GM06990 (cell line): ENCODE data around the gene HS3ST2.

ENCODE experiments used
- DNase-seq: peaks from one replicate; pipeline ENCODE4 v3.0.0-alpha.2; 2011; ENCODE audit not compliant: insufficient read length; ENCODE audit errors: extremely low read depth
- H3K27me3 ChIP-seq: replicated peaks from 2 replicates; pipeline ENCODE4 v1.6.0; 2011; ENCODE audit warnings: low read length; ENCODE audit not compliant: control insufficient read depth, insufficient read depth
- H3K36me3 ChIP-seq: 2 replicates; pipeline ENCODE4 v1.5.1; 2011; ENCODE audit warnings: low read length; ENCODE audit not compliant: control insufficient read depth, insufficient read depth
- H3K4me3 ChIP-seq: replicated peaks from 2 replicates; pipeline ENCODE4 v1.5.1; 2011; ENCODE audit warnings: low read depth, mild to moderate bottlenecking, control low read depth, low read length
- CTCF ChIP-seq: IDR thresholded peaks from 2 replicates; pipeline ENCODE4 v1.5.1; 2011; ENCODE audit warnings: low read length, control low read depth, mild to moderate bottlenecking, inconsistent platforms; ENCODE audit not compliant: insufficient read depth, poor library complexity, severe bottlenecking

Gene HS3ST2

GRCh38 chr16:22879466-22879865, 65.5 kb downstream of the HS3ST2 start:
- Histone ChIP-seq H3K36me3 (no peaks in the 10 kb centered on the region), H3K4me3 (no peak overlapping the region), H3K27me3 (peaks cover 2% of the 10 kb centered on the region)
- no peak for TF ChIP-seq CTCF
- no peak for DNase-seq

- no peak for TF ChIP-seq CTCF
- no peak for DNase-seq
- H3K36me3 ChIP-seq: no peaks in the 10 kb centered on the region
- no peak overlapping the region for H3K4me3 ChIP-seq
- peaks cover 2% of the 10 kb centered on the region for H3K27me3 ChIP-seq
Measured at GRCh38 chr16:22882981-22883380, 69.0 kb downstream of the HS3ST2 start.

GRCh38 chr16:22885951-22886350, 72.0 kb downstream of the HS3ST2 start:
- no peak for TF ChIP-seq CTCF

GRCh38 chr16:22886927-22887326, 73.0 kb downstream of the HS3ST2 start:
- no peak overlapping the region for H3K4me3 ChIP-seq
- TF ChIP-seq CTCF: no peak
- no peaks in the 10 kb centered on the region for H3K36me3 ChIP-seq

More at GRCh38 chr16:22885951-22886350, 72.0 kb downstream of the HS3ST2 start:
- DNase-seq: no peak
- peaks cover 2% of the 10 kb centered on the region for H3K27me3 ChIP-seq
- H3K36me3 ChIP-seq: no peaks in the 10 kb centered on the region
- H3K4me3 ChIP-seq: no peak overlapping the region

GRCh38 chr16:22887445-22887844, 73.5 kb downstream of the HS3ST2 start:
- DNase-seq: no peak
- TF ChIP-seq CTCF: no peak
- no peaks in the 10 kb centered on the region for H3K36me3 ChIP-seq
- no peaks in the 10 kb centered on the region; the same call in 1 of the 2 replicates for H3K27me3 ChIP-seq
- no peak overlapping the region for H3K4me3 ChIP-seq

More at GRCh38 chr16:22886927-22887326, 73.0 kb downstream of the HS3ST2 start:
- no peak for DNase-seq
- no peaks in the 10 kb centered on the region; the same call in 1 of the 2 replicates for H3K27me3 ChIP-seq

GRCh38 chr16:22888791-22889190, 74.8 kb downstream of the HS3ST2 start:
- no peak for DNase-seq
- H3K27me3 ChIP-seq: no peaks in the 10 kb centered on the region; the same call in 1 of the 2 replicates
- H3K36me3 ChIP-seq: no peaks in the 10 kb centered on the region
- H3K4me3 ChIP-seq: no peak overlapping the region
- no peak for TF ChIP-seq CTCF
